Small intestine (tissue), 7 donors: Measurements from ENCODE around the gene MT1B. TPM values are rescaled to one million over a fixed set of nuclear protein-coding genes. Genes with fewer than 3 reads are reported as not detected.
A peak's percentile ranks its signal among the peaks of the same experiment; 100 is the strongest.

Experiments
- DNase-seq, 2 donors: peaks; one replicate each; pipeline versions ENCODE4 v3.0.0 to v3.0.0-alpha.2; 2013
- FAIRE-seq: peaks from 2 replicates; lab custom pipeline; 2012; peaks lifted over from hg19 to GRCh38; lab: Jason Lieb, UNC
- H3K27ac ChIP-seq, 3 donors: one replicate each; pipeline ENCODE4 v1.5.1; 2013; ENCODE audit warnings: low read length in 2 of 3, mild to moderate bottlenecking in 2 of 3, control low read depth in 1 of 3, inconsistent platforms in 1 of 3, low read depth in 1 of 3, moderate library complexity in 1 of 3
- H3K27me3 ChIP-seq, 3 donors: one replicate each; pipeline ENCODE4 v1.6.1; 2013; ENCODE audit warnings: low read length in 3 of 3, inconsistent platforms in 1 of 3; ENCODE audit not compliant: control insufficient read depth in 3 of 3, insufficient read depth in 3 of 3
- H3K36me3 ChIP-seq, 3 donors: one replicate each; pipeline ENCODE4 v1.6.1; 2013; ENCODE audit warnings: low read length in 3 of 3, inconsistent platforms in 1 of 3, low read depth in 1 of 3, mild to moderate bottlenecking in 1 of 3, moderate library complexity in 1 of 3; ENCODE audit not compliant: control insufficient read depth in 3 of 3, insufficient read depth in 2 of 3
- H3K4me1 ChIP-seq, 3 donors: one replicate each; pipeline ENCODE4 v1.6.1; 2013; ENCODE audit warnings: low read length in 2 of 3, inconsistent platforms in 1 of 3, low read depth in 1 of 3, mild to moderate bottlenecking in 1 of 3, moderate library complexity in 1 of 3; ENCODE audit not compliant: control insufficient read depth in 3 of 3, insufficient read depth in 2 of 3
- H3K4me3 ChIP-seq, 3 donors: one replicate each; pipeline ENCODE4 v1.5.1; 2013; ENCODE audit warnings: low read length in 3 of 3, control low read depth in 1 of 3, inconsistent platforms in 1 of 3, low read depth in 1 of 3, mild to moderate bottlenecking in 1 of 3, moderate library complexity in 1 of 3
- H3K9me3 ChIP-seq, 2 donors: one replicate each; pipeline ENCODE4 v1.6.1; 2013; ENCODE audit warnings: low read depth in 1 of 2, low read length in 1 of 2; ENCODE audit not compliant: control insufficient read depth in 2 of 2, insufficient read depth in 1 of 2
- WGBS, 3 donors: extraction: QIAGEN DNeasy Blood & Tissue Kit; methylation state at CpG; one replicate each; pipeline ENCODE4 v1.1.7; 2013; 5-methylcytosine and 5-hydroxymethylcytosine counted together
- polyA plus RNA-seq, 4 donors: library from polyadenylated mRNA; stranded (reverse) in 3 of 4; unstranded in 1 of 4; fragments of 200-250 nt in 3 of 4; fragments of 120-200 nt in 1 of 4; gene quantifications; one replicate each; pipeline versions ENCODE4 v1.2.1 to v1.2.3, GENCODE V29; 2013
- donor health status: healthy with polysubstance abuse.
- donor health status: control.
- donor health status: control.
- donor health status: Bipolar disorder and iron deficiency.
- donor health status: healthy.

The MT1B gene
- polyA plus RNA-seq, 4 donors: not detected

DNA sequence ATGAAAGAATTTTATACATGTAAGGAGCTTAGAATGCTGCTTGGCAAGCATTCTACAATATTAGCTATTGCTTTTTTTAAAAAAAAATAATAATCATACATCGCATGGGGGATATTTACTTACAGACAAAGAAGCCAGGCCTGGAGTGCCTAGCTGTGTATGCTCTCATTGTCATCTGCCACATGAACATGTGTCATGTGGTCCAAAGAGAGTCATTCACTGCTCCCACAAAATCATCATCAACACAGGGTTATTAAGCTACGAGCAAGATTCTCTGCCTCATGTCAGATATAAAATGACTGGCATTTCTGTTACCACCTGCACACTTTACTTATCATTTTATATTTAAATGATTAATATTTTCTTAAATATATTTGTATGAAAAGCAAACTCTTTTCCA lies 28.0 kb upstream of the MT1B start:
- no peak overlapping the region for H3K27ac ChIP-seq
- no peaks in the 10 kb centered on the region for H3K9me3 ChIP-seq
- no peak for FAIRE-seq
- peaks cover 0 to 15% (median 0%) of the 10 kb centered on the region in 3 donors for H3K27me3 ChIP-seq
- no peaks in the 10 kb centered on the region for H3K36me3 ChIP-seq
- no peak overlapping the region for H3K4me3 ChIP-seq
- DNase-seq: no peak
- H3K4me1 ChIP-seq: peaks cover 0 to 3% (median 0%) of the 10 kb centered on the region in 3 donors
- 90 to 96% (median 92%) methylated on average over 2 of the region's 2 CpGs for WGBS, 3 donors

DNA sequence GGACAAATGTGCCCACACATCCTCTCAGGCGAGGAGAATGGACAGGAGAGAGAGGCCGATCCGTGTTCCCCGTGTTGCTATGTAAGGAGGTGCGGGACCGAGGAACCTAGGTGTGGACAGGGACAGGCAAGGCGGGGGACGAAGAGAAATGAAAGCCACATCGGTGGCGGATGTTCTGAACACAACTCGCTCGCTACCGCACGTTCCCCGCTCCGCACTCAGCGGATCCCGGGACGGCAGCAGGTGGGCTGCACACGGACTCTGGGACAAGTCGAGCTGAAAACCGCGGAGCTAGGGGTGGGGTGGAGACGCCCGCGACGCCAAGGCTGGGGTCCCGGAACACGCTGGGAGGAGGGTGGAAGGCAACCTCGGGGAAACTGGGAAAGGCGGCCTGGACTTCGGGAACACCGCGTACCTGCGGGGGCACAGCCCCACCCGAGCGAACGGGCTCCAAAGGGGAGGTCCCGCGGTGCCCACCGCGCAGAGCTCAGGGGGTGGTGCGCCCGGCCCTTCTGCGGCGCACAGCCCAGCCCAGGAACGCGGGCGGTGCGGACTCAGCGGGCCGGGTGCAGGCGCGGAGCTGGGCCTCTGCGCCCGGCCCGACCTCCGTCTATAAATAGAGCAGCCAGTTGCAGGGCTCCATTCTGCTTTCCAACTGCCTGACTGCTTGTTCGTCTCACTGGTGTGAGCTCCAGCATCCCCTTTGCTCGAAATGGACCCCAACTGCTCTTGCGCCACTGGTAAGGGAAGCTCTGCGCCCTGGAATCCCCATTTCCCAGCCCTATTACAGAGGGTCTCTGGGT lies 26.3 kb upstream of the MT1B start, which contains the start of gene MT1E:
TSS of gene MT1E (plus strand) at position 642 of the 803 bp plus-strand sequence. CDS start at position 713, 71 bp downstream.
- peaks cover 0 to 12% (median 0%) of the 10 kb centered on the region in 3 donors for H3K27me3 ChIP-seq
- peak within 1 kb of the TSS; percentile 39 to 95 (median 49) for H3K27ac ChIP-seq
- no peak for FAIRE-seq
- no peaks in the 10 kb centered on the region for H3K36me3 ChIP-seq
- no peaks in the 10 kb centered on the region for H3K9me3 ChIP-seq
- H3K4me3 ChIP-seq: peak within 1 kb of the TSS in 2 of 3 donors; percentile 64 to 77
- peaks cover 0 to 3% (median 0%) of the 10 kb centered on the region in 3 donors for H3K4me1 ChIP-seq
- 2 to 3% (median 3%) methylated on average over 57 to 62 of the region's 62 CpGs for WGBS, 3 donors
- DNase-seq: peak; percentile 73 to 91

DNA sequence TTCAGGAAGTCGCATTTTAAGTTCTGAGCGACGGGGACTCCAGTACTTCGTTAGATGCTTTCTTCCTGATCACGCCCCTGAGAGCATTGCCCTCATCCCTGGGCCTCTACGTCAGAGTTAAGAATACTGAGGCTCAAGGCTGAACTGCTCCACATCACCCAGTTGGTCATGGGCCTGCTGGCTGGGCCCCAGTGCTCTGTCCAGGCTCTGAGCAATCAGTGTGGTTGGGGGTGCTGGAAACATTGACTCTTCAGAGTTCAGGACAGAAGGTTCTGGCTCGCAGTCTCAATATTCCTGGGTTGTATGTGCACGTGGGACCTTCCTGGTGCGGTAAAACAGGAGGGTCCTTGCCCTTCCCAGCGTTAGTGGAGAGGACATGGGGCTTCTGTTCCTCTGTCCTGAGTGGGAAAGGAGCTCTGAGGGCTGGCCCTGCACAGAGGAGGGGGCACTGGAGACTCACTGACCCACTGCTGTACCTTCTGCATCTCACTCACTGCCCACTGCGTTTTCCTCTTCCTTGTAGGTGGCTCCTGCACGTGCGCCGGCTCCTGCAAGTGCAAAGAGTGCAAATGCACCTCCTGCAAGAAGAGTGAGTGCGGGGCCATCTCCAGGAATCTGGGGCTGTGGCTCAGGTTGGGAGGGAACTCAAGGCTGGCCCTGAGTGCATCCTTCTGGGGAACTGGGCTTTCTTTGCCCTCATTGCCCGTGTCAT lies 25.6 kb upstream of the MT1B start:
- 11 to 26% (median 13%) methylated on average over 16 of the region's 16 CpGs for WGBS, 3 donors
- Histone ChIP-seq H3K27me3 (peaks cover 0 to 15% (median 0%) of the 10 kb centered on the region in 3 donors), H3K36me3 (no peaks in the 10 kb centered on the region), H3K27ac (peak overlapping the region in 2 of 3 donors; percentile 39 to 95), H3K4me1 (peaks cover 0 to 3% (median 0%) of the 10 kb centered on the region in 3 donors), H3K4me3 (peak overlapping the region in 2 of 3 donors; percentile 64 to 77), H3K9me3 (no peaks in the 10 kb centered on the region)
- DNase-seq (peak in 1 of 2 donors; percentile 48), FAIRE-seq (no peak)

DNA sequence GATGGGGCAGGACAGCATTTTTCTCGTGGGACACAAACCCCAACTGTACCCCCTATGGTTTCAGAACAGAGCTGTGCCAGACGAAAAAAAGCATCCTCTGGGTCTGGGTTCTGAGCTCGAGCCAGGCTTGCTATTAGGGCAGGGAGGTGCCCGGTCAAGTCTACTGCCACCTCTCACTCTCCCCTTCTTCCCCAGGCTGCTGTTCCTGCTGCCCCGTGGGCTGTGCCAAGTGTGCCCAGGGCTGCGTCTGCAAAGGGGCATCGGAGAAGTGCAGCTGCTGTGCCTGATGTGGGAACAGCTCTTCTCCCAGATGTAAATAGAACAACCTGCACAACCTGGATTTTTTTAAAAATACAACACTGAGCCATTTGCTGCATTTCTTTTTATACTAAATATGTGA lies 25.0 kb upstream of the MT1B start:
- Histone ChIP-seq H3K9me3 (no peaks in the 10 kb centered on the region), H3K27ac (peak overlapping the region in 1 of 3 donors; percentile 59), H3K4me1 (peaks cover 0 to 3% (median 0%) of the 10 kb centered on the region in 3 donors), H3K4me3 (peak overlapping the region in 1 of 3 donors; percentile 77), H3K27me3 (peaks cover 0 to 21% (median 0%) of the 10 kb centered on the region in 3 donors), H3K36me3 (no peaks in the 10 kb centered on the region)
- FAIRE-seq (no peak), DNase-seq (no peak)
- 9 to 46% (median 19%) methylated on average over 7 of the region's 7 CpGs for WGBS, 3 donors

DNA sequence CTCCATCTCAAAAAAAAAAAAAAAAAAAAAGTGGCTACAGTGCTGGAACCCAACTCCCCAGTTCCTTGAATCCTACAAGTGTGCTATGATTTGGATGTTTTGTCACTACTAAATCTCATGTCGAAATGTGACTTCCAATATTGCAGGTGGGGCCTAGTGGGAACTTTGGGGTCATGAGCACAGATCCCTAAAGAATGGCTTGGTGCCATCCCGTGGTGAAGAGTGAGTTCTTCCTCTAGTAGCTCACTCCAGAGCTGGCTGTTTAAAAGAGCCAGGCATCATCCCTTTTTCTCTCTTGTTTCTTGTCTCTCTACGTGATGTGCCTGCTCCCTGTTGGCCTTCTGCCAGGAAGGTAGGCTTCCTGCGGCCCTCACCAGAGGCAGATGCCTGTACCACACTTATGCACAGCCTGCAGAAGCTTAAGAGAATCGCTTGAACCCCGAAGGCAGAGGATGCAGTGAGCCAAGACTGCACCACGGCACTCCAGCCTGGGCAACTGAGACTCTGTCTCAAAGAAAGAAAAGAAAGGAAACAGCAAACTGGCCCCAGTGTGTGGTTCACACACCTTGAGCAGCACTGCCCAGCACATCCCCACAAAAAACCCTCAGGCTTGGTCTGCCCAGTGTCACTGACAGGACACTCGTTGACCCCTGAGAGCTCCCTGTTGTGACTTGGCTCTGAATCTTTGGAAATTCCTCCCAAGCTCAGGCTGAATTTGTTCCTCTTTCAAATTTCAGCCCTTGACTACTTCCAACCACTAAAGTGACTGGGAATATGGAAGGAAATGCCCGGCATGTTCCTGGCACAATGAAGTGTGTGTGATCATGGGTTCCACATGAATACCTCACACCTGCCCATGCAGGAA lies 23.0 kb upstream of the MT1B start:
- H3K9me3 ChIP-seq: no peaks in the 10 kb centered on the region
- 70 to 75% (median 74%) methylated on average over 9 of the region's 9 CpGs for WGBS, 3 donors
- peaks cover 0 to 3% (median 0%) of the 10 kb centered on the region in 3 donors for H3K4me1 ChIP-seq
- no peak overlapping the region for H3K27ac ChIP-seq
- no peak overlapping the region for H3K4me3 ChIP-seq
- FAIRE-seq: no peak
- no peaks in the 10 kb centered on the region for H3K36me3 ChIP-seq
- H3K27me3 ChIP-seq: peaks cover 0 to 42% (median 5%) of the 10 kb centered on the region in 3 donors
- no peak for DNase-seq

DNA sequence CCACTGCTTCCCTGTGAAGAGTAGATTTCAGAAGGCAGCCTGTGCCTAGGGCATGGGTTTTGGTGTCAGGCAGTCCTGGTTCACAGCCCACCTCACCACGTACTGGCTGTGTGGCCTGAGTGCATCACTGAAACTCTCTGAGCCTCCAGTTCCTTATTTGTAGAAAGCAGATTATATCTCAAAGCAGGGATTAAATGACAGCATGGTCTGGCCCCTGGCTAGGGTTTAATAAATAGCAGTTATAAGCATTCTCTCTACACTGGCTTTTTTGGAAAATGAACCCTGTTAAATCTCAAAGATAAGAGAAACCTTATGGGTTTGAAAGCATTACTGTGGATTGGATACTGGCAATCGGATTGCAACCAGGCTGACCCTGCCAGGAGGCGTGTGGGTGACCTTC lies 22.2 kb upstream of the MT1B start:
- H3K27me3 ChIP-seq: peaks cover 0 to 50% (median 6%) of the 10 kb centered on the region in 3 donors
- FAIRE-seq (no peak), DNase-seq (no peak)
- H3K9me3 ChIP-seq: no peaks in the 10 kb centered on the region
- H3K4me1 ChIP-seq: peaks cover 0 to 3% (median 0%) of the 10 kb centered on the region in 3 donors
- no peaks in the 10 kb centered on the region for H3K36me3 ChIP-seq
- no peak overlapping the region for H3K4me3 ChIP-seq
- 86 to 90% (median 89%) methylated on average over 3 of the region's 3 CpGs for WGBS, 3 donors
- H3K27ac ChIP-seq: no peak overlapping the region

DNA sequence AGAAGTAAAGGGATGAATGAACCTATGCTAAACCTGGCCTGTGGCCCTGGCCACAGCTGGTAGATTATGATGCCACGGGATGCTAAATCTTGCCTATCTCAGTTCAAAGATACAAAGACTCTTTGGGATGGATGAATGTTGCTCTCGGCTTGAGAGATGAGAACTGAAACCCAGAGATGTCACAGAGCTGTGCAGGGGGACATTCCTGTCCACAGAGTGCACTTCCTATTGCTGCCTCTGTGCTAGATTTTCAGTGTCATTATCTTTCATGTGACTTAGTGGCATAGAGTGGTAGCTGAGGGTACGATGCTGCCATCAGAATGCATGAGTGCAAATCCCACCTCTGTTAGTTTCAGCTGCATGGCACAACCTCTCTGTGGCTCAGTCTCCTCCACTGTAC lies 21.6 kb upstream of the MT1B start:
- WGBS, 3 donors: 64 to 73% (median 68%) methylated on average over 3 of the region's 3 CpGs
- Histone ChIP-seq H3K36me3 (no peaks in the 10 kb centered on the region), H3K4me3 (no peak overlapping the region), H3K4me1 (peaks cover 0 to 5% (median 3%) of the 10 kb centered on the region in 3 donors), H3K27me3 (peaks cover 0 to 56% (median 11%) of the 10 kb centered on the region in 3 donors), H3K27ac (no peak overlapping the region), H3K9me3 (no peaks in the 10 kb centered on the region)
- DNase-seq (no peak), FAIRE-seq (no peak)
